IMR-90 (cell line): Measurements from ENCODE around the gene MEOX2.

Experiments
- CTCF ChIP-seq: conservative IDR thresholded peaks from 2 replicates; pipeline ENCODE4 v1.5.1; 2012; ENCODE audit warnings: mild to moderate bottlenecking, low read depth, low read length, improper control_type of control experiment
- ELK1 ChIP-seq: fragments of 150-350 bp; IDR thresholded peaks from 2 replicates; pipeline ENCODE4 v1.6.1; 2016; ENCODE audit warnings: low read depth, mild to moderate bottlenecking, low read length, moderate library complexity, borderline replicate concordance
- RFX5 ChIP-seq: IDR thresholded peaks from 2 replicates; pipeline ENCODE4 v1.8.0; 2012; ENCODE audit warnings: low read depth, mild to moderate bottlenecking, low read length, moderate library complexity

DNA sequence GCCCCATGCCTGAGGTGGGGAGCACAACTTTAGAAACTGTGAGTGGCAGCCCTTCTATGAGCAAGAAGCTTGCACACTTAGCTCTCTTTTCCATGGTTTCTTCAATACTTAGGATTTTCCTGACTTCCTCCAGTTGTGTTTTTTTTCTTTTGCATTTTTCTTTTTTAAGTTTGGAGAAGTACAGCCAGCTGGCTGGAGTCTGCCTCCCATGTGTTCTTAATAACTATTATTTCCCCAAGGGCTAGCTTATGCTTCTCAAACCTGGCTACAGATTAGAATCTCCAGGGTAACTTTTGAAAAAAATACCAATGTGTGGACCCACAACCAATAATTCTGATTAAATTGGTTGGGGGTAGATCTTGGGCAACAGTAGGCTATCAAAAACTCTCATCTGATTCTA is 37.4 kb upstream of the MEOX2 start:
- TF ChIP-seq CTCF (no peak), ELK1 (no peak), RFX5 (no peak)
